Panc1 (cell line): Measurements from ENCODE around the gene KLHL2. TPM values are rescaled to one million over a fixed set of nuclear protein-coding genes. Genes with fewer than 3 reads are reported as not detected.

ENCODE experiments used
- ATAC-seq: fragments of 200-7000 bp; cut with Tn5 transposase; 2 replicates; pipeline ENCODE4 v1.9.1; 2020; ENCODE audit warnings: mild to moderate bottlenecking, moderate library complexity
- BruUV-seq: library from RNA; stranded (reverse); fragments of 400-500 nt; replicated peaks from 2 replicates; lab custom pipeline; 2021; lab: Mats Ljungman, UMichigan
- CTCF ChIA-PET: fragments of 300-600 bp; sonication (Branson Sonifier 250); formaldehyde crosslinking; loops from one replicate; lab custom pipeline; 2022; ENCODE audit warnings: antibody characterized with exemption; lab: Charles Lee
- POLR2A ChIA-PET: fragments of 300-600 bp; sonication (Branson Sonifier 250); formaldehyde crosslinking; loops from one replicate; lab custom pipeline; 2022; ENCODE audit warnings: antibody characterized with exemption; lab: Charles Lee
- DNase-seq: peaks from one replicate; pipeline ENCODE4 v3.0.0-alpha.2; 2010; ENCODE audit warnings: low read depth, low spot score
- H3K27ac ChIP-seq: 2 replicates; pipeline ENCODE4 v1.5.1; 2011; ENCODE audit warnings: mild to moderate bottlenecking, low read length, inconsistent platforms
- H3K27me3 ChIP-seq: fragments of 200-500 bp; sonication (Bioruptor generic); 2 replicates; pipeline ENCODE4 v1.6.0; 2014; ENCODE audit warnings: low read length, inconsistent platforms; ENCODE audit not compliant: control insufficient read depth, insufficient read depth
- H3K36me3 ChIP-seq: fragments of 200-500 bp; sonication (Bioruptor generic); 2 replicates; pipeline ENCODE4 v1.5.1; 2014; ENCODE audit warnings: inconsistent platforms, mild to moderate bottlenecking, low read length, moderate library complexity; ENCODE audit not compliant: control insufficient read depth, insufficient read depth
- H3K4me1 ChIP-seq: 2 replicates; pipeline ENCODE4 v1.5.1; 2011; ENCODE audit warnings: inconsistent platforms, mild to moderate bottlenecking, low read length, moderate library complexity; ENCODE audit not compliant: control insufficient read depth, insufficient read depth
- H3K4me3 ChIP-seq, 2 experiments: 2 replicates each; pipeline ENCODE4 v1.5.1; 2011 to 2012; ENCODE audit warnings: low read depth in 2 of 2, low read length in 2 of 2, mild to moderate bottlenecking in 2 of 2, inconsistent platforms in 1 of 2, moderate library complexity in 1 of 2
- H3K9me3 ChIP-seq: fragments of 200-500 bp; sonication (Bioruptor generic); 2 replicates; pipeline ENCODE4 v1.5.1; 2014; ENCODE audit warnings: low read depth, mild to moderate bottlenecking, inconsistent platforms, low read length, moderate library complexity; ENCODE audit not compliant: control insufficient read depth, insufficient read depth
- CTCF ChIP-seq: fragments of 450-650 bp; IDR thresholded peaks from 2 replicates; pipeline ENCODE4 v1.5.1; 2017; ENCODE audit warnings: mild to moderate bottlenecking
- POLR2AphosphoS5 ChIP-seq: IDR thresholded peaks from 2 replicates; pipeline ENCODE4 v1.6.1; 2012; ENCODE audit warnings: mild to moderate bottlenecking, low read depth, low read length, moderate library complexity
- REST ChIP-seq, 2 experiments: IDR thresholded peaks; 2 replicates each; pipeline ENCODE4 v1.6.1; 2011 to 2012; ENCODE audit warnings: low read depth in 2 of 2, control low read depth in 1 of 2, low read length in 1 of 2, mild to moderate bottlenecking in 1 of 2, moderate library complexity in 1 of 2; ENCODE audit not compliant: insufficient read depth in 1 of 2
- SIN3A ChIP-seq: IDR thresholded peaks from 2 replicates; pipeline ENCODE4 v1.6.1; 2012; ENCODE audit warnings: low read depth, mild to moderate bottlenecking, low read length, moderate library complexity, borderline replicate concordance; ENCODE audit not compliant: insufficient read depth
- TCF7L2 ChIP-seq: IDR thresholded peaks from 2 replicates; pipeline ENCODE4 v1.6.1; 2011; ENCODE audit warnings: mild to moderate bottlenecking, low read depth, low read length, inconsistent platforms
- in situ Hi-C: cut with HindIII; loops from 2 replicates; pipeline ENCODE4 v1.10.0; 2016; ENCODE audit warnings: low sequenced_read_pairs, low pct_unique_long_range_greater_than_20kb
- intact Hi-C: fragments of 100-400 bp; cut with micrococcal nuclease; formaldehyde crosslinking; loops from one replicate; pipeline ENCODE4 v1.10.0; 2022; ENCODE audit not compliant: unreplicated experiment
- total RNA-seq: library from RNA; stranded (reverse); gene quantifications from one replicate; pipeline ENCODE4 v1.2.1, GENCODE V29; 2021; ENCODE audit not compliant: unreplicated experiment

KLHL2 gene
- total RNA-seq, 1 experiment from 2014 or later: 17.4 TPM

- ChIA-PET POLR2A (no interaction called here), CTCF (no interaction called here)
- H3K4me1 ChIP-seq: no peaks in the 10 kb centered on the region
- no peaks in the 10 kb centered on the region for H3K36me3 ChIP-seq
- H3K4me3 ChIP-seq: no peak overlapping the region
- DNase-seq: no peak
- intact Hi-C loops: no loop called here
- in situ Hi-C loops: no loop called here
- BruUV-seq: no TSS peak
- peaks cover 2% of the 10 kb centered on the region for H3K27me3 ChIP-seq
- ATAC-seq: no peak
- no peaks in the 10 kb centered on the region for H3K9me3 ChIP-seq
- H3K27ac ChIP-seq: no peak overlapping the region
- TF ChIP-seq CTCF: no peak
- no peak for TF ChIP-seq TCF7L2
- no peak for TF ChIP-seq REST (IDR thresholded peaks at IDR 0.05; ENCODE audit: insufficient read depth in 1 of 2, low read depth in 2 of 2, low read length in 1 of 2)
- TF ChIP-seq SIN3A: no peak
- TF ChIP-seq POLR2AphosphoS5: no peak
These were observed 152.1 kb downstream of the KLHL2 start for GRCh38 chr4:165359506-165359905.

- DNase-seq (no peak), ATAC-seq (no peak)
- Histone ChIP-seq H3K4me1 (no peaks in the 10 kb centered on the region), H3K27me3 (peaks cover 2% of the 10 kb centered on the region), H3K4me3 (no peak overlapping the region), H3K36me3 (no peaks in the 10 kb centered on the region), H3K27ac (no peak overlapping the region), H3K9me3 (no peaks in the 10 kb centered on the region)
- intact Hi-C loops (no loop called here), in situ Hi-C loops (no loop called here)
- ChIA-PET CTCF (no interaction called here), POLR2A (no interaction called here)
- no peak for TF ChIP-seq POLR2AphosphoS5
- TF ChIP-seq TCF7L2: no peak
- no peak for TF ChIP-seq REST (IDR thresholded peaks at IDR 0.05; ENCODE audit: insufficient read depth in 1 of 2, low read depth in 2 of 2, low read length in 1 of 2)
- TF ChIP-seq CTCF: no peak
- TF ChIP-seq SIN3A: no peak
- no TSS peak for BruUV-seq
These were observed 152.8 kb downstream of the KLHL2 start for GRCh38 chr4:165360041-165360695.
